Ovary (tissue), 3 donors: Measurements from ENCODE around the gene HOXA11.

Experiments
- CTCF ChIP-seq, 3 donors: fragments of 450-650 bp in 2 of 3; fragments of 200-600 bp in 1 of 3; IDR thresholded peaks; one replicate each; pipeline versions ENCODE4 v1.5.1 to v1.8.0; 2016 to 2022; ENCODE audit warnings: antibody characterized with exemption in 3 of 3, mild to moderate bottlenecking in 1 of 3
- EP300 ChIP-seq: sonication (generic); formaldehyde crosslinking; IDR thresholded peaks from one replicate; pipeline ENCODE4 v1.6.1; 2017; ENCODE audit warnings: antibody characterized with exemption
- POLR2A ChIP-seq: fragments of 450-650 bp; IDR thresholded peaks from one replicate; pipeline ENCODE4 v1.6.1; 2017; ENCODE audit warnings: antibody characterized with exemption, mild to moderate bottlenecking, moderate library complexity
- donor health status: DM: no; HTN: no; CAD: no.

DNA sequence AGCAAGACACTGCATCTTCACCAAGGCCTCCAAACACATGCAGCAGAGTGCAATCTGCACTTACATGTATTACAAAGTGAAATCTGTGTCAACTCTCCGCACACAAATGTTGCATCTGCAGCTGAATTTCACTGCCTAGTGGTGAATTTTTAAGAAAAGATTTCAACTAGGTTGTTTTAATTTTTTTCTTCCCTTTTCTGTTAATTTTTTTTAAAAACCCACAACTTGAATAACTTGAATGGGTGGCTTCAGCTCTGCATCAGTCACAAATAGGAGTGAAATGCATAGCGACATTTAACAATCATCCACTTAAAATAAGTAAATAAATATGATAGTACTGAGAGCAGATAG is 8.9 kb upstream of the HOXA11 start:
- no peak for TF ChIP-seq CTCF (IDR thresholded peaks at IDR 0.05)
- no peak for TF ChIP-seq POLR2A
- TF ChIP-seq EP300: no peak
